HL-60 (cell line): Measurements from ENCODE around the gene FAM136A.

Experiments used
- CTCF ChIP-seq: IDR thresholded peaks from one replicate; pipeline ENCODE4 v1.5.1; 2011; ENCODE audit warnings: low read length, control low read depth, inconsistent platforms; ENCODE audit not compliant: insufficient read depth
- GABPA ChIP-seq: IDR thresholded peaks from 2 replicates; pipeline ENCODE4 v1.6.1; 2012; ENCODE audit warnings: low read depth
- POLR2AphosphoS5 ChIP-seq: IDR thresholded peaks from 2 replicates; pipeline ENCODE4 v1.6.1; 2012; ENCODE audit warnings: low read depth
- TF ChIP-seq, protein P1 (sequence below): IDR thresholded peaks from 2 replicates; pipeline ENCODE4 v1.6.1; 2012; ENCODE audit warnings: low read depth; ENCODE audit not compliant: insufficient replicate concordance

GRCh38 chr2:70321370-70321769 is 19.5 kb upstream of the FAM136A start:
- no peak for TF ChIP-seq CTCF
- TF ChIP-seq POLR2AphosphoS5 = no peak
- no peak for TF ChIP-seq GABPA
- TF ChIP-seq, protein P1, sequence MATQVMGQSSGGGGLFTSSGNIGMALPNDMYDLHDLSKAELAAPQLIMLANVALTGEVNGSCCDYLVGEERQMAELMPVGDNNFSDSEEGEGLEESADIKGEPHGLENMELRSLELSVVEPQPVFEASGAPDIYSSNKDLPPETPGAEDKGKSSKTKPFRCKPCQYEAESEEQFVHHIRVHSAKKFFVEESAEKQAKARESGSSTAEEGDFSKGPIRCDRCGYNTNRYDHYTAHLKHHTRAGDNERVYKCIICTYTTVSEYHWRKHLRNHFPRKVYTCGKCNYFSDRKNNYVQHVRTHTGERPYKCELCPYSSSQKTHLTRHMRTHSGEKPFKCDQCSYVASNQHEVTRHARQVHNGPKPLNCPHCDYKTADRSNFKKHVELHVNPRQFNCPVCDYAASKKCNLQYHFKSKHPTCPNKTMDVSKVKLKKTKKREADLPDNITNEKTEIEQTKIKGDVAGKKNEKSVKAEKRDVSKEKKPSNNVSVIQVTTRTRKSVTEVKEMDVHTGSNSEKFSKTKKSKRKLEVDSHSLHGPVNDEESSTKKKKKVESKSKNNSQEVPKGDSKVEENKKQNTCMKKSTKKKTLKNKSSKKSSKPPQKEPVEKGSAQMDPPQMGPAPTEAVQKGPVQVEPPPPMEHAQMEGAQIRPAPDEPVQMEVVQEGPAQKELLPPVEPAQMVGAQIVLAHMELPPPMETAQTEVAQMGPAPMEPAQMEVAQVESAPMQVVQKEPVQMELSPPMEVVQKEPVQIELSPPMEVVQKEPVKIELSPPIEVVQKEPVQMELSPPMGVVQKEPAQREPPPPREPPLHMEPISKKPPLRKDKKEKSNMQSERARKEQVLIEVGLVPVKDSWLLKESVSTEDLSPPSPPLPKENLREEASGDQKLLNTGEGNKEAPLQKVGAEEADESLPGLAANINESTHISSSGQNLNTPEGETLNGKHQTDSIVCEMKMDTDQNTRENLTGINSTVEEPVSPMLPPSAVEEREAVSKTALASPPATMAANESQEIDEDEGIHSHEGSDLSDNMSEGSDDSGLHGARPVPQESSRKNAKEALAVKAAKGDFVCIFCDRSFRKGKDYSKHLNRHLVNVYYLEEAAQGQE = no peak
